ENCODE data around the gene ADAMTSL1.

Gene ADAMTSL1

GRCh38 chr9:18776836-18777820 lies 303.2 kb downstream of the ADAMTSL1 start:
- Mint-ChIP-seq H3K4me1 (ENCODE audit: low read depth) (no peaks in the 10 kb centered on the region), H3K9me3 (no peaks in the 10 kb centered on the region), H3K4me3 (no peak overlapping the region), H3K27ac (no peak overlapping the region), H3K27me3 (ENCODE audit: low read depth) (no peaks in the 10 kb centered on the region), H3K36me3 (ENCODE audit: low read depth) (no peaks in the 10 kb centered on the region)

- H3K27ac Mint-ChIP-seq: no peak overlapping the region
- H3K36me3 Mint-ChIP-seq (ENCODE audit: low read depth): no peaks in the 10 kb centered on the region
- H3K27me3 Mint-ChIP-seq (ENCODE audit: low read depth): no peaks in the 10 kb centered on the region
- no peaks in the 10 kb centered on the region for H3K9me3 Mint-ChIP-seq
- no peak overlapping the region for H3K4me3 Mint-ChIP-seq
- H3K4me1 Mint-ChIP-seq (ENCODE audit: low read depth): no peaks in the 10 kb centered on the region
These were observed 304.2 kb downstream of the ADAMTSL1 start for GRCh38 chr9:18778147-18778546.

- Mint-ChIP-seq H3K27ac (no peak overlapping the region), H3K27me3 (ENCODE audit: low read depth) (no peaks in the 10 kb centered on the region), H3K36me3 (ENCODE audit: low read depth) (no peaks in the 10 kb centered on the region)
These were observed 304.9 kb downstream of the ADAMTSL1 start for GRCh38 chr9:18778846-18779245.

GRCh38 chr9:18783909-18784308 lies 310.0 kb downstream of the ADAMTSL1 start:
- Mint-ChIP-seq H3K27me3 (ENCODE audit: low read depth) (no peaks in the 10 kb centered on the region), H3K9me3 (no peaks in the 10 kb centered on the region), H3K4me1 (ENCODE audit: low read depth) (no peaks in the 10 kb centered on the region), H3K27ac (no peak overlapping the region), H3K4me3 (no peak overlapping the region), H3K36me3 (ENCODE audit: low read depth) (no peaks in the 10 kb centered on the region)

More at GRCh38 chr9:18778846-18779245, 304.9 kb downstream of the ADAMTSL1 start:
- H3K9me3 Mint-ChIP-seq: no peaks in the 10 kb centered on the region
- H3K4me1 Mint-ChIP-seq (ENCODE audit: low read depth): no peaks in the 10 kb centered on the region
- H3K4me3 Mint-ChIP-seq: no peak overlapping the region

GRCh38 chr9:18785604-18786003 lies 311.7 kb downstream of the ADAMTSL1 start:
- Mint-ChIP-seq H3K9me3 (no peaks in the 10 kb centered on the region), H3K36me3 (ENCODE audit: low read depth) (no peaks in the 10 kb centered on the region)

GRCh38 chr9:18786196-18786595 lies 312.2 kb downstream of the ADAMTSL1 start:
- Mint-ChIP-seq H3K36me3 (ENCODE audit: low read depth) (no peaks in the 10 kb centered on the region), H3K4me1 (ENCODE audit: low read depth) (no peaks in the 10 kb centered on the region), H3K27ac (no peak overlapping the region)

More at GRCh38 chr9:18785604-18786003, 311.7 kb downstream of the ADAMTSL1 start:
- no peaks in the 10 kb centered on the region for H3K4me1 Mint-ChIP-seq (ENCODE audit: low read depth)
- H3K4me3 Mint-ChIP-seq: no peak overlapping the region
- H3K27me3 Mint-ChIP-seq (ENCODE audit: low read depth): no peaks in the 10 kb centered on the region
- H3K27ac Mint-ChIP-seq: no peak overlapping the region

GRCh38 chr9:18786911-18787650 lies 313.1 kb downstream of the ADAMTSL1 start:
- no peak overlapping the region for H3K27ac Mint-ChIP-seq
- H3K4me1 Mint-ChIP-seq (ENCODE audit: low read depth): no peaks in the 10 kb centered on the region
- no peaks in the 10 kb centered on the region for H3K36me3 Mint-ChIP-seq (ENCODE audit: low read depth)
- no peaks in the 10 kb centered on the region for H3K27me3 Mint-ChIP-seq (ENCODE audit: low read depth)
- H3K4me3 Mint-ChIP-seq: no peak overlapping the region
- no peaks in the 10 kb centered on the region for H3K9me3 Mint-ChIP-seq

More at GRCh38 chr9:18786196-18786595, 312.2 kb downstream of the ADAMTSL1 start:
- Mint-ChIP-seq H3K27me3 (ENCODE audit: low read depth) (no peaks in the 10 kb centered on the region), H3K4me3 (no peak overlapping the region), H3K9me3 (no peaks in the 10 kb centered on the region)

- H3K9me3 Mint-ChIP-seq: no peaks in the 10 kb centered on the region
- H3K27ac Mint-ChIP-seq: no peak overlapping the region
- H3K4me1 Mint-ChIP-seq (ENCODE audit: low read depth): no peaks in the 10 kb centered on the region
- no peaks in the 10 kb centered on the region for H3K36me3 Mint-ChIP-seq (ENCODE audit: low read depth)
- no peak overlapping the region for H3K4me3 Mint-ChIP-seq
- no peaks in the 10 kb centered on the region for H3K27me3 Mint-ChIP-seq (ENCODE audit: low read depth)
These were observed 314.3 kb downstream of the ADAMTSL1 start for GRCh38 chr9:18788256-18788655.

GRCh38 chr9:18791074-18791473 lies 317.1 kb downstream of the ADAMTSL1 start:
- H3K4me1 Mint-ChIP-seq (ENCODE audit: low read depth): no peaks in the 10 kb centered on the region
- H3K4me3 Mint-ChIP-seq: no peak overlapping the region
- H3K27me3 Mint-ChIP-seq (ENCODE audit: low read depth): no peaks in the 10 kb centered on the region
- H3K36me3 Mint-ChIP-seq (ENCODE audit: low read depth): no peaks in the 10 kb centered on the region
- no peak overlapping the region for H3K27ac Mint-ChIP-seq
- H3K9me3 Mint-ChIP-seq: no peaks in the 10 kb centered on the region

- Mint-ChIP-seq H3K9me3 (no peaks in the 10 kb centered on the region), H3K36me3 (ENCODE audit: low read depth) (no peaks in the 10 kb centered on the region), H3K4me3 (no peak overlapping the region), H3K4me1 (ENCODE audit: low read depth) (no peaks in the 10 kb centered on the region), H3K27me3 (ENCODE audit: low read depth) (no peaks in the 10 kb centered on the region), H3K27ac (no peak overlapping the region)
These were observed 319.2 kb downstream of the ADAMTSL1 start for GRCh38 chr9:18793122-18793521.

- Mint-ChIP-seq H3K4me3 (no peak overlapping the region), H3K4me1 (ENCODE audit: low read depth) (no peaks in the 10 kb centered on the region), H3K9me3 (no peaks in the 10 kb centered on the region), H3K36me3 (ENCODE audit: low read depth) (no peaks in the 10 kb centered on the region), H3K27ac (no peak overlapping the region), H3K27me3 (ENCODE audit: low read depth) (no peaks in the 10 kb centered on the region)
These were observed 322.2 kb downstream of the ADAMTSL1 start for GRCh38 chr9:18795947-18796671.

- Mint-ChIP-seq H3K36me3 (ENCODE audit: low read depth) (no peaks in the 10 kb centered on the region), H3K27me3 (ENCODE audit: low read depth) (no peaks in the 10 kb centered on the region), H3K27ac (no peak overlapping the region), H3K4me3 (no peak overlapping the region), H3K4me1 (ENCODE audit: low read depth) (no peaks in the 10 kb centered on the region), H3K9me3 (no peaks in the 10 kb centered on the region)
These were observed 322.8 kb downstream of the ADAMTSL1 start for GRCh38 chr9:18796696-18797270.

GRCh38 chr9:18798106-18798505 lies 324.2 kb downstream of the ADAMTSL1 start:
- no peaks in the 10 kb centered on the region for H3K27me3 Mint-ChIP-seq (ENCODE audit: low read depth)
- H3K36me3 Mint-ChIP-seq (ENCODE audit: low read depth): no peaks in the 10 kb centered on the region
- no peaks in the 10 kb centered on the region for H3K9me3 Mint-ChIP-seq
- H3K4me1 Mint-ChIP-seq (ENCODE audit: low read depth): no peaks in the 10 kb centered on the region
- no peak overlapping the region for H3K4me3 Mint-ChIP-seq
- no peak overlapping the region for H3K27ac Mint-ChIP-seq
